Activated CD4-positive, alpha-beta T cell treated with anti-CD3 and anti-CD28 coated beads, Interleukin-2, amount 10 ng/mL, durations not matched to agents 24 days and 14 days (primary cell): ENCODE measurements around the gene ZNF197. TPM values are rescaled to one million over a fixed set of nuclear protein-coding genes. Genes with fewer than 3 reads are reported as not detected.
A peak's percentile ranks its signal among the peaks of the same experiment; 100 is the strongest.

Experiments used
- DNase-seq: peaks from one replicate; pipeline ENCODE4 v3.0.0; 2022
- H3K27ac Mint-ChIP-seq: one replicate; pipeline ENCODE4 v1.8.0; 2022; ENCODE audit warnings: mild to moderate bottlenecking, mixed read lengths
- H3K27me3 Mint-ChIP-seq: one replicate; pipeline ENCODE4 v1.8.0; 2022; ENCODE audit warnings: mixed read lengths
- H3K36me3 Mint-ChIP-seq: one replicate; pipeline ENCODE4 v1.8.0; 2022; ENCODE audit warnings: low read depth, mild to moderate bottlenecking, mixed read lengths
- H3K4me1 Mint-ChIP-seq: one replicate; pipeline ENCODE4 v1.8.0; 2021; ENCODE audit warnings: mixed read lengths
- H3K4me3 Mint-ChIP-seq: one replicate; pipeline ENCODE4 v1.8.0; 2022; ENCODE audit warnings: mild to moderate bottlenecking, moderate library complexity, mixed read lengths
- H3K9me3 Mint-ChIP-seq: one replicate; pipeline ENCODE4 v1.8.0; 2021; ENCODE audit warnings: mixed read lengths
- intact Hi-C: fragments of 100-400 bp; cut with micrococcal nuclease; formaldehyde crosslinking; loops from one replicate; pipeline ENCODE4 v1.15.1; 2023
- total RNA-seq: library from RNA; stranded (reverse); gene quantifications from 2 replicates; pipeline ENCODE4 v1.2.3, GENCODE V29; 2022

The ZNF197 gene
- total RNA-seq, 1 donor from 2014 or later, result 10.7 TPM

DNA sequence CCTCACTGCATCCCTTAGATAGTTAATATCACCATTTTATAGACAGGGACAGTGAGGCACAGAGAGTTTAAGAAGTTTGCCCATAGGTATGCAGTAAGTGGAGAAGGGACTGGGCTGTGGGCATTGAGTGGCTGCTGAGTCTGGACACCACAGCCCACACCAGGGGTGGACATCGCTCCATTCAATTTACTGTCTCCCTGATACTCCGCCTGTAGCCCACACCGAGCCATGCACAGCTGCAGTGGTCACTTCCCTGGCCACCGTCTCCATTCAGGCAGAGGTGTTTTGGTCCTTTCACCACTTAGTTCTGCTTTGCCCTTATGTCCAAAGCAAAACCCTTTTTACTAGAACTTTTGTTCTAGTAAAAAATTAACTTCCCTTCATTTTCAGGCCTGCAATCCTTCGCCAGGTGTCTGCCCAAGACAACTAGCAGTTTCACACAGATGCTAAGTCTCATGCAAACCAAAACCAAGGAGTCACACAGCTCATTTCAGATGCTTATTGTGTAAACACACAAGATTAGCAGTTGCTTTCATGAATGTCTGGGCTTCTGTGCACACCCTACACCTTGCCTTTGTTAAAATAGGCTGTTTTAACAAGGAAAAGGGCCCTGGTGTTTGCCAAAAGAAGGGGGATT, 53.8 kb downstream of the ZNF197 start:
- H3K9me3 Mint-ChIP-seq, result peaks cover 35% of the 10 kb centered on the region
- no peak for DNase-seq
- H3K4me3 Mint-ChIP-seq, result no peak overlapping the region
- no peaks in the 10 kb centered on the region for H3K27me3 Mint-ChIP-seq
- intact Hi-C loops, result no loop called here
- H3K4me1 Mint-ChIP-seq, result no peaks in the 10 kb centered on the region
- H3K36me3 Mint-ChIP-seq, result no peaks in the 10 kb centered on the region
- no peak overlapping the region for H3K27ac Mint-ChIP-seq

DNA sequence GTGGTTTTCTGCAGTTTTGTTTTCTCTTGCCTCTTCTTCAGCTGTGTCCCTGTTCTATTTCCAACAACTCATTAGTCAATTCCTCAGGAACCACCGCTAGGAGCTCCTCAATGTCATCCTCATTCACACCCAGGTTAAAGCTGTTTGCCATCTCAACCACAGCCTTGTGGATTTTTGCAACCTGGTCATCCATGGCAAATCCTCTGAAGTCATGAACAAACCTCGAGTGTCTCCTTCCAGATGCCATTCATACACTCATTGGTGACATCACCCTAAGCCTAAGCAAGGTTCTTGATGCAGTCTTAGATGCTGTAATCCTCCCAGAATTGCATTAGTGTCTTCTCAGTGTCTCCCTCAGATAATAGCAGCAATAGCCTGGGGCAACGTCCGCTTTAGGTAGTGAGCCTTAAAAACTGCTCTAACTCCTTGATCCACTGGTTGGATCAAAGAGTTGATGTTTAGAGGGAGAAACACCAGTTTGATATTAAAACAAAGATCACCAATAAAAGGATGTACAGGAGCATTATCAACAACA, 56.2 kb downstream of the ZNF197 start:
- no peak for DNase-seq
- H3K4me1 Mint-ChIP-seq, result peaks cover 6% of the 10 kb centered on the region
- peaks cover 8% of the 10 kb centered on the region for H3K36me3 Mint-ChIP-seq
- peaks cover 46% of the 10 kb centered on the region for H3K9me3 Mint-ChIP-seq
- intact Hi-C loops, result no loop called here
- no peak overlapping the region for H3K27ac Mint-ChIP-seq
- peaks cover 7% of the 10 kb centered on the region for H3K27me3 Mint-ChIP-seq
- H3K4me3 Mint-ChIP-seq, result no peak overlapping the region

- H3K27me3 Mint-ChIP-seq, result peaks cover 7% of the 10 kb centered on the region
- H3K27ac Mint-ChIP-seq, result no peak overlapping the region
- peaks cover 55% of the 10 kb centered on the region for H3K9me3 Mint-ChIP-seq
- H3K36me3 Mint-ChIP-seq, result peaks cover 8% of the 10 kb centered on the region
- no peak for DNase-seq
- intact Hi-C loops, result no loop called here
- H3K4me1 Mint-ChIP-seq, result peaks cover 6% of the 10 kb centered on the region
- no peak overlapping the region for H3K4me3 Mint-ChIP-seq
Measured at GRCh38 chr3:44682182-44682896, 57.5 kb downstream of the ZNF197 start.

- Mint-ChIP-seq H3K27ac (no peak overlapping the region), H3K4me1 (peaks cover 6% of the 10 kb centered on the region), H3K36me3 (peaks cover 8% of the 10 kb centered on the region), H3K9me3 (peaks cover 62% of the 10 kb centered on the region), H3K27me3 (peaks cover 9% of the 10 kb centered on the region), H3K4me3 (peak overlapping the region; percentile 74)
- peak; percentile 79 for DNase-seq
- intact Hi-C loops, result no loop called here
Measured at GRCh38 chr3:44685128-44685800, 60.4 kb downstream of the ZNF197 start.

- no peak for DNase-seq
- peaks cover 6% of the 10 kb centered on the region for H3K4me1 Mint-ChIP-seq
- no peak overlapping the region for H3K27ac Mint-ChIP-seq
- H3K36me3 Mint-ChIP-seq, result peaks cover 8% of the 10 kb centered on the region
- H3K9me3 Mint-ChIP-seq, result peaks cover 57% of the 10 kb centered on the region
- no peak overlapping the region for H3K4me3 Mint-ChIP-seq
- intact Hi-C loops, result no loop called here
- peaks cover 9% of the 10 kb centered on the region for H3K27me3 Mint-ChIP-seq
Measured at GRCh38 chr3:44687898-44688297, 63.1 kb downstream of the ZNF197 start.

Other genes with a start within 250 kb of the ZNF197 start
- gene ZNF445, start 147.4 kb upstream of the ZNF197 start, total RNA-seq, result 17.7 and 19.8 TPM in 2 replicates
- 0.79 and 0.90 TPM in 2 replicates for gene ZKSCAN7, start 69.8 kb upstream of the ZNF197 start, total RNA-seq
- gene ZNF660, start 40.1 kb upstream of the ZNF197 start, total RNA-seq, result 0.17 and 0.30 TPM in 2 replicates
- 4.7 and 4.8 TPM in 2 replicates for gene ZNF35, start 23.7 kb downstream of the ZNF197 start, total RNA-seq
- gene ZNF502, start 87.6 kb downstream of the ZNF197 start, total RNA-seq, result 0.47 and 0.82 TPM in 2 replicates
- gene ZNF501, start 104.6 kb downstream of the ZNF197 start, total RNA-seq, result 1.1 and 1.4 TPM in 2 replicates
- 40.7 and 47.4 TPM in 2 replicates for gene KIAA1143, start 136.6 kb downstream of the ZNF197 start, total RNA-seq
- 26.5 and 28.3 TPM in 2 replicates for gene KIF15, start 136.8 kb downstream of the ZNF197 start, total RNA-seq
- 11.6 and 13.0 TPM in 2 replicates for gene TMEM42, start 236.9 kb downstream of the ZNF197 start, total RNA-seq
- gene TGM4, start 249.6 kb downstream of the ZNF197 start, total RNA-seq, result not detected in 2 replicates